OCI-LY7 (cell line): ENCODE data around the gene ALDH9A1.

Source experiments
- CTCF ChIP-seq: fragments of 200-600 bp; sonication (generic); conservative IDR thresholded peaks from 2 replicates; pipeline ENCODE4 v1.5.1; 2014; ENCODE audit warnings: mild to moderate bottlenecking, antibody characterized with exemption, low read length, moderate library complexity, mixed read lengths
- EZH2phosphoT487 ChIP-seq: fragments of 200-600 bp; sonication (generic); IDR thresholded peaks from 2 replicates; pipeline ENCODE4 v1.6.1; 2018; ENCODE audit warnings: low read depth, borderline replicate concordance, mild to moderate bottlenecking, mixed run types, antibody characterized with exemption, low read length, moderate library complexity, mixed read lengths

GRCh38 chr1:165645654-165646366, 52.6 kb downstream of the ALDH9A1 start:
- no peak for TF ChIP-seq CTCF
- TF ChIP-seq EZH2phosphoT487 = no peak
